Esophagus squamous epithelium (tissue), 4 donors: Measurements from ENCODE around the gene NET1.

ENCODE experiments used
- CTCF ChIP-seq, 6 experiments: fragments of 450-650 bp in 4 of 6; fragments of 200-600 bp in 2 of 6; sonication (generic) in 2 of 6; IDR thresholded peaks; one replicate each; pipeline ENCODE4 v1.5.1; 2016 to 2019; ENCODE audit warnings: antibody characterized with exemption in 6 of 6, mild to moderate bottlenecking in 4 of 6, moderate library complexity in 4 of 6
- POLR2A ChIP-seq, 4 donors: fragments of 450-650 bp; IDR thresholded peaks; one replicate each; pipeline ENCODE4 v1.6.1; 2017; ENCODE audit warnings: antibody characterized with exemption in 4 of 4, mild to moderate bottlenecking in 4 of 4, moderate library complexity in 3 of 4

GRCh38 chr10:5493691-5494090 lies 81.3 kb downstream of the NET1 start:
- TF ChIP-seq CTCF (IDR thresholded peaks at IDR 0.05) (no peak), POLR2A (IDR thresholded peaks at IDR 0.05) (no peak)
